A549 (cell line): Measurements from ENCODE around the gene TBC1D3K. TPM values are rescaled to one million over a fixed set of nuclear protein-coding genes. Genes with fewer than 3 reads are reported as not detected.
"Not testable (repeated sequence)": the region's sequence is repeated elsewhere in the genome, so short reads cannot be mapped to it uniquely, and the experiment has no call there.

Experiments used
- ATAC-seq, 2 experiments: fragments of 200-7000 bp in 1 of 2; fragments of >200 bp in 1 of 2; cut with Nextera tagmentation in 1 of 2; cut with Tn5 transposase in 1 of 2; 3 replicates each; pipeline versions ENCODE4 v1.8.0 to v1.9.1; 2018 to 2020; ENCODE audit warnings: mild to moderate bottlenecking in 1 of 2, moderate library complexity in 1 of 2
- CTCF ChIA-PET: fragments of 300-600 bp; sonication (Branson Sonifier 250); formaldehyde crosslinking; extraction: SDS; loops from one replicate; lab custom pipeline; 2021; ENCODE audit warnings: antibody characterized with exemption, inconsistent platforms; lab: Yijun Ruan, JAX
- POLR2A ChIA-PET: fragments of 350-600 bp; formaldehyde crosslinking; extraction: SDS; loops from one replicate; lab custom pipeline; 2021; ENCODE audit warnings: antibody characterized with exemption, inconsistent platforms; lab: Yijun Ruan, JAX
- DNase-seq, 2 experiments: peaks; one replicate each; pipeline versions ENCODE4 v3.0.0 to v3.0.0-alpha.2; 2011 to 2016; ENCODE audit warnings: low read depth in 1 of 2, low spot score in 1 of 2
- FAIRE-seq: peaks from 2 replicates; lab custom pipeline; 2011; peaks lifted over from hg19 to GRCh38; lab: Jason Lieb, UNC
- H3K27ac ChIP-seq, 2 experiments: fragments of >200 bp; sonication (Bioruptor Twin); formaldehyde crosslinking; 3 replicates each; pipeline ENCODE4 v1.5.1; 2016 to 2017
- H3K4me1 ChIP-seq: fragments of >200 bp; sonication (Bioruptor Twin); formaldehyde crosslinking; 3 replicates; pipeline ENCODE4 v1.6.1; 2016
- H3K4me2 ChIP-seq: fragments of >200 bp; sonication (Bioruptor Twin); formaldehyde crosslinking; 3 replicates; pipeline ENCODE4 v1.6.1; 2016
- H3K4me3 ChIP-seq: fragments of >200 bp; sonication (Bioruptor Twin); formaldehyde crosslinking; 3 replicates; pipeline ENCODE4 v1.5.1; 2016
- H3K9me3 ChIP-seq: fragments of >200 bp; sonication (Bioruptor Twin); formaldehyde crosslinking; 3 replicates; pipeline ENCODE4 v1.6.1; 2016
- CBX8 ChIP-seq: fragments of 200-600 bp; sonication (generic); IDR thresholded peaks from 2 replicates; pipeline ENCODE4 v1.6.1; 2016
- CHD4 ChIP-seq: fragments of 200-600 bp; sonication (generic); IDR thresholded peaks from 2 replicates; pipeline ENCODE4 v1.6.1; 2016; ENCODE audit warnings: antibody characterized with exemption, mild to moderate bottlenecking, borderline replicate concordance
- EHMT2 ChIP-seq: fragments of 200-600 bp; sonication (generic); IDR thresholded peaks from 2 replicates; pipeline ENCODE4 v1.6.1; 2016; ENCODE audit warnings: antibody characterized with exemption, low read depth, mild to moderate bottlenecking, moderate library complexity
- EP300 ChIP-seq, 2 experiments: fragments of >200 bp; sonication (Bioruptor Twin); formaldehyde crosslinking; IDR thresholded peaks; 2 replicates in 1 of 2; 3 replicates in 1 of 2; pipeline ENCODE4 v1.6.1; 2016 to 2017
- ESRRA ChIP-seq: fragments of 150-350 bp; IDR thresholded peaks from 2 replicates; pipeline ENCODE4 v1.6.1; 2014; ENCODE audit warnings: mild to moderate bottlenecking, low read length, borderline replicate concordance
- FOSL2 ChIP-seq, 2 experiments: fragments of 450-650 bp in 1 of 2; fragments of >200 bp in 1 of 2; sonication (Bioruptor Twin) in 1 of 2; formaldehyde crosslinking; IDR thresholded peaks; 2 replicates each; pipeline versions ENCODE4 v1.5.0 to v1.6.1; 2016 to 2020; ENCODE audit warnings: mild to moderate bottlenecking in 1 of 2, moderate library complexity in 1 of 2
- FOXS1 ChIP-seq: fragments of 250-450 bp; sonication (Bioruptor Pico); IDR thresholded peaks from 2 replicates; pipeline ENCODE4 v1.5.0; 2020; ENCODE audit warnings: mild to moderate bottlenecking, moderate library complexity
- HMGXB4 ChIP-seq: fragments of 250-450 bp; sonication (Bioruptor Pico); IDR thresholded peaks from 2 replicates; pipeline ENCODE4 v1.5.0; 2021; ENCODE audit warnings: mild to moderate bottlenecking, moderate library complexity, borderline replicate concordance
- HOXA7 ChIP-seq: fragments of 250-450 bp; sonication (Bioruptor Pico); IDR thresholded peaks from 2 replicates; pipeline ENCODE4 v1.5.0; 2020; ENCODE audit warnings: mild to moderate bottlenecking, moderate library complexity
- HOXB13 ChIP-seq: fragments of 250-450 bp; sonication (Bioruptor Pico); IDR thresholded peaks from 2 replicates; pipeline ENCODE4 v1.5.0; 2020; ENCODE audit warnings: low read depth, mild to moderate bottlenecking, moderate library complexity
- HOXB5 ChIP-seq: fragments of 250-450 bp; sonication (Bioruptor Pico); IDR thresholded peaks from 2 replicates; pipeline ENCODE4 v1.5.0; 2020; ENCODE audit warnings: mild to moderate bottlenecking, moderate library complexity
- KDM5A ChIP-seq: fragments of 200-600 bp; sonication (generic); IDR thresholded peaks from 2 replicates; pipeline ENCODE4 v1.6.1; 2016; ENCODE audit warnings: antibody characterized with exemption, mild to moderate bottlenecking
- NFE2L2 ChIP-seq: fragments of 150-350 bp; conservative IDR thresholded peaks from 2 replicates; pipeline ENCODE4 v1.6.1; 2014; ENCODE audit warnings: low read length
- NPAS2 ChIP-seq: fragments of 250-450 bp; sonication (Bioruptor Pico); IDR thresholded peaks from 2 replicates; pipeline ENCODE4 v1.8.0; 2022; ENCODE audit warnings: mild to moderate bottlenecking, moderate library complexity, borderline replicate concordance
- NR3C1 ChIP-seq: fragments of >200 bp; sonication (Bioruptor Twin); formaldehyde crosslinking; IDR thresholded peaks from 3 replicates; pipeline ENCODE4 v1.6.1; 2017
- POLR2A ChIP-seq: IDR thresholded peaks from 2 replicates; pipeline ENCODE4 v1.6.1; 2012; ENCODE audit warnings: mild to moderate bottlenecking, low read length
- RAD21 ChIP-seq, 2 experiments: fragments of >200 bp in 1 of 2; sonication (Bioruptor Twin) in 1 of 2; formaldehyde crosslinking in 1 of 2; IDR thresholded peaks in 1 of 2; conservative IDR thresholded peaks in 1 of 2; 2 replicates in 1 of 2; 3 replicates in 1 of 2; pipeline ENCODE4 v1.6.1; 2012 to 2018; ENCODE audit warnings: inconsistent platforms in 1 of 2
- RCOR1 ChIP-seq: fragments of 150-350 bp; IDR thresholded peaks from 2 replicates; pipeline ENCODE4 v1.6.1; 2014; ENCODE audit warnings: antibody characterized with exemption, low read length, low read depth
- RFX5 ChIP-seq: fragments of 450-650 bp; IDR thresholded peaks from 2 replicates; pipeline ENCODE4 v1.7.1; 2014; ENCODE audit warnings: antibody characterized with exemption, mild to moderate bottlenecking, moderate library complexity
- RNF2 ChIP-seq: fragments of 200-600 bp; sonication (generic); IDR thresholded peaks from 2 replicates; pipeline ENCODE4 v1.6.1; 2016; ENCODE audit warnings: low read depth, mild to moderate bottlenecking, antibody characterized with exemption, moderate library complexity, borderline replicate concordance
- TFCP2L1 ChIP-seq: fragments of 250-450 bp; sonication (Bioruptor Pico); IDR thresholded peaks from 2 replicates; pipeline ENCODE4 v1.5.0; 2021; ENCODE audit warnings: mild to moderate bottlenecking
- USF2 ChIP-seq: fragments of 450-650 bp; IDR thresholded peaks from 2 replicates; pipeline ENCODE4 v1.6.1; 2014; ENCODE audit warnings: antibody characterized with exemption
- ZC3H11A ChIP-seq: fragments of 450-650 bp; IDR thresholded peaks from 2 replicates; pipeline ENCODE4 v1.6.1; 2014; ENCODE audit warnings: antibody characterized with exemption, mild to moderate bottlenecking
- ZFP36 ChIP-seq: fragments of 450-650 bp; IDR thresholded peaks from 2 replicates; pipeline ENCODE4 v1.6.1; 2014; ENCODE audit warnings: borderline replicate concordance; ENCODE audit not compliant: partially characterized antibody
- ZSCAN20 ChIP-seq: fragments of 250-450 bp; sonication (Bioruptor Pico); IDR thresholded peaks from 2 replicates; pipeline ENCODE4 v1.8.0; 2022; ENCODE audit warnings: mild to moderate bottlenecking, moderate library complexity
- WGBS: methylation state at CpG from one replicate; pipeline ENCODE4 v1.1.6; 2017; ENCODE audit errors: missing lambda C conversion rate; 5-methylcytosine and 5-hydroxymethylcytosine counted together
- polyA minus RNA-seq: library from RNA; depleted of rRNA, polyadenylated mRNA; stranded (reverse); fragments of >200 nt; gene quantifications from 2 replicates; pipeline ENCODE4 v1.2.3, GENCODE V29; 2011; rRNA and poly(A)+ RNA removed
- polyA plus RNA-seq, 4 experiments: library from polyadenylated mRNA; depleted of rRNA in 3 of 4; stranded (reverse); fragments of >200 nt; fragmentation: RNase III in 1 of 4; extraction: RNeasy Plus Mini Kit Qiagen cat#74134 plus additional on column Dnase treatment in 1 of 4; gene quantifications; 2 replicates in 3 of 4; 3 replicates in 1 of 4; pipeline ENCODE4 v1.2.3, GENCODE V29; 2011 to 2017
- TF ChIP-seq, protein P1 (sequence below): fragments of >200 bp; sonication (Bioruptor Twin); formaldehyde crosslinking; IDR thresholded peaks from 3 replicates; pipeline ENCODE4 v1.6.1; 2016
- TF ChIP-seq, protein P2 (sequence below): IDR thresholded peaks from 2 replicates; pipeline ENCODE4 v1.6.1; 2012
- TF ChIP-seq, protein P3 (sequence below): IDR thresholded peaks from 2 replicates; pipeline ENCODE4 v1.6.1; 2012; ENCODE audit warnings: low read depth, borderline replicate concordance

The TBC1D3K gene
- polyA plus RNA-seq (2011; rRNA removed) (not detected in 2 replicates), polyA plus RNA-seq (2017; fragmentation: RNase III; extraction: RNeasy Plus Mini Kit Qiagen cat#74134 plus additional on column Dnase treatment) (not detected in 3 replicates), polyA minus RNA-seq (not detected in 2 replicates)
- polyA plus RNA-seq (2012; cell fraction: cytosol; rRNA removed) = 0.03 TPM in 1 of 2 replicates, not detected in the other
- polyA plus RNA-seq (2012; cell fraction: nucleus; rRNA removed) = 0.05 TPM in 1 of 2 replicates, not detected in the other

DNA sequence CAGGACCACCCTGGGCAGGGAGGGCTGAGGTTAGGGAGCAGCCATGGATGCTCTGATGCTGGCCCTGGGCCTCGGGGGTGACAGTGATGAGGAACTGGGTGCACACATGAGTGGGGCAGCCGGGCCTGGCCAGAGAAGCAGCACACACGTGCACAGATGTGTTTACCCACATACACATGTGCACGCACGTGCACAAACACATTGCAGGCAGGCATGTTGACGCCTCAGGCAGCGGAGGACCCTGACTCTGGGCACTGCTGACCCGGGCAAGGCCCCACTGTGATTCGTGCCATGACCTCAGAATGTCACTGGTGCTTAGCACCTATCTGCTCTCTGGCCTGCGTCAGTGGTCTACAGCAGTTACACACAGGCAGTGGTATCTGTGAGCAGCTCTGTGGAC is at the start of gene TBC1D3K:
TBC1D3K (plus strand) TSS at position 301 of the 400 bp plus-strand sequence. CDS start 1,585 bp downstream, outside the sequence.
- CTCF ChIA-PET, H3K4me3 ChIP-seq, POLR2A ChIA-PET, H3K4me2 ChIP-seq, H3K4me1 ChIP-seq, DNase-seq, FAIRE-seq, H3K27ac ChIP-seq, ATAC-seq, H3K9me3 ChIP-seq: not testable (repeated sequence)
- WGBS = 60% methylated on average over 2 of the region's 10 CpGs

GRCh38 chr17:37884516-37884915 is 39.7 kb upstream of the TBC1D3K start:
- no peak overlapping the region for H3K4me2 ChIP-seq
- H3K4me1 ChIP-seq = no peaks in the 10 kb centered on the region
- ChIA-PET POLR2A (no interaction called here), CTCF (interaction anchor here (0.7 to 1.0 kb wide), 2 partner anchors 48 to 283 kb away, joined by 3 read pairs; no protein-coding TSS in a partner anchor)
- DNase-seq (no peak), ATAC-seq (no peak), FAIRE-seq (no peak)
- H3K27ac ChIP-seq = no peak overlapping the region
- WGBS = 67% methylated on average over 2 of the region's 2 CpGs
- no peaks in the 10 kb centered on the region for H3K9me3 ChIP-seq
- no peak for TF ChIP-seq ZSCAN20 (CRISPR knock-in tag)
- TF ChIP-seq HOXB5 (CRISPR knock-in tag) = no peak
- TF ChIP-seq KDM5A = no peak
- no peak for TF ChIP-seq FOSL2 (IDR thresholded peaks at IDR 0.05)
- no peak for TF ChIP-seq FOSL2 (CRISPR knock-in tag; IDR thresholded peaks at IDR 0.05)
- no peak for TF ChIP-seq ZC3H11A
- TF ChIP-seq TFCP2L1 (CRISPR knock-in tag) = no peak
- TF ChIP-seq, protein P1, sequence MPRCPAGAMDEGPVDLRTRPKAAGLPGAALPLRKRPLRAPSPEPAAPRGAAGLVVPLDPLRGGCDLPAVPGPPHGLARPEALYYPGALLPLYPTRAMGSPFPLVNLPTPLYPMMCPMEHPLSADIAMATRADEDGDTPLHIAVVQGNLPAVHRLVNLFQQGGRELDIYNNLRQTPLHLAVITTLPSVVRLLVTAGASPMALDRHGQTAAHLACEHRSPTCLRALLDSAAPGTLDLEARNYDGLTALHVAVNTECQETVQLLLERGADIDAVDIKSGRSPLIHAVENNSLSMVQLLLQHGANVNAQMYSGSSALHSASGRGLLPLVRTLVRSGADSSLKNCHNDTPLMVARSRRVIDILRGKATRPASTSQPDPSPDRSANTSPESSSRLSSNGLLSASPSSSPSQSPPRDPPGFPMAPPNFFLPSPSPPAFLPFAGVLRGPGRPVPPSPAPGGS = no peak
- no peak for TF ChIP-seq EP300 (IDR thresholded peaks at IDR 0.05)
- TF ChIP-seq NFE2L2 = no peak
- no peak for TF ChIP-seq USF2
- TF ChIP-seq ESRRA = no peak
- no peak for TF ChIP-seq RAD21 (conservative IDR thresholded peaks at IDR 0.05 in 1 of 2, IDR thresholded peaks at IDR 0.05 in 1 of 2)
- TF ChIP-seq, protein P2, sequence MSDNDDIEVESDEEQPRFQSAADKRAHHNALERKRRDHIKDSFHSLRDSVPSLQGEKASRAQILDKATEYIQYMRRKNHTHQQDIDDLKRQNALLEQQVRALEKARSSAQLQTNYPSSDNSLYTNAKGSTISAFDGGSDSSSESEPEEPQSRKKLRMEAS = no peak
- no peak for TF ChIP-seq ZFP36
- no peak for TF ChIP-seq RCOR1
- TF ChIP-seq RFX5 = no peak
- no peak for TF ChIP-seq POLR2A
- TF ChIP-seq RNF2 = no peak
- no peak for TF ChIP-seq FOXS1 (CRISPR knock-in tag)
- TF ChIP-seq HOXB13 (CRISPR knock-in tag) = no peak
- no peak overlapping the region for H3K4me3 ChIP-seq

DNA sequence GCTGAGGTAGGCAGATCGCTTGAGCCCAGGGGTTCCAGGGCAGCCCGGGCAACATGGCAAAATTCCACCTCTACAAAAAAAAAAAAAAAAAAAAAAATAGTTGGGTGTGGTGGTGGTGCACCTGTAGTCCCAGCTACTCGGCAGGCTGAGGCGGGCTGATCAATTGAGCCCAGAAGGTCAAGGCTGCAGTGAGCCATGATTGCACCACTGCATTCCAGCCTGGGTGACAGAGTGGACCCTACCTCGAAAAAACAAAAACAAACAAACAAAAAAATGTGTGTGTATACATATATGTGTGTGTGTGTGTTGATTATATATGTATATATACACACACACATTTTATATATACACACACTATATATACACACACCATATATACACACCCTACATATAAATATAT is 39.1 kb upstream of the TBC1D3K start:
- WGBS = 71% methylated on average over 5 of the region's 5 CpGs
- POLR2A ChIA-PET = no interaction called here
- ATAC-seq = no peak

More for the DNA sequence above, 39.1 kb upstream of the TBC1D3K start:
- no peak overlapping the region for H3K4me2 ChIP-seq
- no peak overlapping the region for H3K4me3 ChIP-seq
- TF ChIP-seq HOXA7 (no peak), CHD4 (no peak), EP300 (IDR thresholded peaks at IDR 0.05) (no peak), NPAS2 (CRISPR knock-in tag) (no peak), ESRRA (no peak), NR3C1 (no peak), HMGXB4 (CRISPR knock-in tag) (no peak), CBX8 (no peak), EHMT2 (no peak), RCOR1 (no peak)
- TF ChIP-seq, protein P2 = no peak
- TF ChIP-seq, protein P3, sequence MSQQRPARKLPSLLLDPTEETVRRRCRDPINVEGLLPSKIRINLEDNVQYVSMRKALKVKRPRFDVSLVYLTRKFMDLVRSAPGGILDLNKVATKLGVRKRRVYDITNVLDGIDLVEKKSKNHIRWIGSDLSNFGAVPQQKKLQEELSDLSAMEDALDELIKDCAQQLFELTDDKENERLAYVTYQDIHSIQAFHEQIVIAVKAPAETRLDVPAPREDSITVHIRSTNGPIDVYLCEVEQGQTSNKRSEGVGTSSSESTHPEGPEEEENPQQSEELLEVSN = no peak
- no peak for DNase-seq
- no peak for FAIRE-seq
- CTCF ChIA-PET = interaction anchor here (0.7 to 1.0 kb wide), 2 partner anchors 40 to 284 kb away, joined by 3 read pairs; no protein-coding TSS in a partner anchor
- no peaks in the 10 kb centered on the region for H3K9me3 ChIP-seq
- no peaks in the 10 kb centered on the region for H3K4me1 ChIP-seq
- H3K27ac ChIP-seq = no peak overlapping the region
